HCT116 (cell line): ENCODE results near the gene UVRAG. TPM values are rescaled to one million over a fixed set of nuclear protein-coding genes. Genes with fewer than 3 reads are reported as not detected.

Experiments
- ATAC-seq: fragments of 200-7000 bp; cut with Tn5 transposase; 2 replicates; pipeline ENCODE4 v1.9.1; 2020; ENCODE audit warnings: mild to moderate bottlenecking, moderate library complexity
- BruUV-seq: library from RNA; stranded (reverse); fragments of 400-500 nt; replicated peaks from 2 replicates; lab custom pipeline; 2021; lab: Mats Ljungman, UMichigan
- CTCF ChIA-PET: fragments of 300-600 bp; sonication (Branson Sonifier 250); formaldehyde crosslinking; loops from one replicate; lab custom pipeline; 2021; ENCODE audit warnings: antibody characterized with exemption; lab: Charles Lee
- POLR2A ChIA-PET: fragments of 300-600, 350-600 bp; sonication (Branson Sonifier 250); formaldehyde crosslinking; loops from one replicate; lab custom pipeline; 2021; ENCODE audit warnings: antibody characterized with exemption; lab: Charles Lee
- RAD21 ChIA-PET, 2 experiments: fragments of 300-600 bp; sonication (Branson Sonifier 250); formaldehyde crosslinking; loops; one replicate each; lab custom pipeline; 2023; ENCODE audit warnings: low total read pairs in 2 of 2; ENCODE audit not compliant: uncharacterized antibody in 2 of 2, unreplicated experiment in 2 of 2, low non-redundant PET in 1 of 2; lab: Charles Lee
- DNase-seq: peaks from one replicate; pipeline ENCODE4 v3.0.0-alpha.2; 2010; ENCODE audit warnings: low read depth, low spot score
- H2AFZ ChIP-seq: fragments of 200-600 bp; shearing (Covaris generic), sonication (generic); 2 replicates; pipeline ENCODE4 v1.6.1; 2017; ENCODE audit warnings: low read depth, mixed run types, mixed read lengths, antibody characterized with exemption, low read length; ENCODE audit not compliant: poor library complexity, severe bottlenecking
- H3K27ac ChIP-seq: 2 replicates; pipeline ENCODE4 v1.5.1; 2012; ENCODE audit warnings: low read depth, low read length
- H3K27me3 ChIP-seq: fragments of 200-600 bp; sonication (generic); 2 replicates; pipeline ENCODE4 v1.6.1; 2016; ENCODE audit warnings: mixed run types, low read length, mixed read lengths; ENCODE audit not compliant: insufficient read depth
- H3K36me3 ChIP-seq, 2 experiments: fragments of 200-500 bp in 1 of 2; fragments of 200-600 bp in 1 of 2; sonication (Bioruptor generic) in 1 of 2; sonication (generic) in 1 of 2; 2 replicates each; pipeline versions ENCODE4 v1.5.1 to v1.6.1; 2014 to 2016; ENCODE audit warnings: low read length in 2 of 2, inconsistent platforms in 1 of 2, mixed read lengths in 1 of 2, mixed run types in 1 of 2; ENCODE audit not compliant: insufficient read depth in 2 of 2, control insufficient read depth in 1 of 2
- H3K4me1 ChIP-seq, 2 experiments: fragments of 200-600 bp in 1 of 2; sonication (generic) in 1 of 2; 2 replicates each; pipeline versions ENCODE4 v1.5.1 to v1.6.1; 2012 to 2017; ENCODE audit warnings: low read length in 2 of 2, inconsistent platforms in 1 of 2, mild to moderate bottlenecking in 1 of 2, mixed read lengths in 1 of 2, mixed run types in 1 of 2, moderate library complexity in 1 of 2; ENCODE audit not compliant: insufficient read depth in 2 of 2, control insufficient read depth in 1 of 2
- H3K4me2 ChIP-seq: fragments of 200-600 bp; sonication (generic); 2 replicates; pipeline ENCODE4 v1.6.1; 2017; ENCODE audit warnings: mixed run types, low read length, mixed read lengths
- H3K4me3 ChIP-seq, 2 experiments: fragments of 200-600 bp in 1 of 2; sonication (generic) in 1 of 2; replicated peaks in 1 of 2; 2 replicates each; pipeline ENCODE4 v1.5.1; 2011 to 2016; ENCODE audit warnings: low read length in 2 of 2, control low read depth in 1 of 2, low read depth in 1 of 2, mild to moderate bottlenecking in 1 of 2, mixed read lengths in 1 of 2, mixed run types in 1 of 2
- H3K79me2 ChIP-seq: fragments of 200-600 bp; sonication (generic); 2 replicates; pipeline ENCODE4 v1.6.1; 2017; ENCODE audit warnings: mild to moderate bottlenecking, mixed run types, low read length, moderate library complexity, mixed read lengths; ENCODE audit not compliant: insufficient read depth
- H3K9ac ChIP-seq: fragments of 200-600 bp; sonication (generic); 2 replicates; pipeline ENCODE4 v1.6.1; 2016; ENCODE audit warnings: low read length, mixed read lengths
- H3K9me2 ChIP-seq: fragments of 200-600 bp; sonication (generic), shearing (Covaris generic); 2 replicates; pipeline ENCODE4 v1.6.1; 2017; ENCODE audit warnings: mixed run types, mild to moderate bottlenecking, moderate library complexity; ENCODE audit not compliant: insufficient read depth
- H3K9me3 ChIP-seq, 2 experiments: fragments of 200-500 bp in 1 of 2; fragments of 200-600 bp in 1 of 2; sonication (Bioruptor generic) in 1 of 2; sonication (generic) in 1 of 2; 2 replicates each; pipeline ENCODE4 v1.6.1; 2014 to 2017; ENCODE audit warnings: low read length in 2 of 2, mixed read lengths in 2 of 2, inconsistent platforms in 1 of 2, low read depth in 1 of 2, mild to moderate bottlenecking in 1 of 2, mixed run types in 1 of 2, moderate library complexity in 1 of 2; ENCODE audit not compliant: control insufficient read depth in 1 of 2, insufficient read depth in 1 of 2
- H4K20me1 ChIP-seq: fragments of 200-600 bp; sonication (generic), shearing (Covaris generic); 2 replicates; pipeline ENCODE4 v1.6.1; 2017; ENCODE audit warnings: mixed run types, mild to moderate bottlenecking, moderate library complexity; ENCODE audit not compliant: insufficient read depth
- ATF3 ChIP-seq: IDR thresholded peaks from 2 replicates; pipeline ENCODE4 v1.6.1; 2012
- ELF1 ChIP-seq: IDR thresholded peaks from 2 replicates; pipeline ENCODE4 v1.6.1; 2012; ENCODE audit warnings: low read depth, borderline replicate concordance
- EZH2 ChIP-seq: fragments of 200-600 bp; sonication (generic); IDR thresholded peaks from 2 replicates; pipeline ENCODE4 v1.6.1; 2017; ENCODE audit warnings: antibody characterized with exemption, mixed run types
- EZH2phosphoT487 ChIP-seq: fragments of 200-600 bp; IDR thresholded peaks from 2 replicates; pipeline ENCODE4 v1.6.1; 2018; ENCODE audit warnings: antibody characterized with exemption, borderline replicate concordance
- FOSL1 ChIP-seq: IDR thresholded peaks from 2 replicates; pipeline ENCODE4 v1.6.1; 2012; ENCODE audit warnings: low read depth
- POLR2AphosphoS5 ChIP-seq: IDR thresholded peaks from 2 replicates; pipeline ENCODE4 v1.6.1; 2011; ENCODE audit warnings: mild to moderate bottlenecking, low read depth, low read length, moderate library complexity
- RAD21 ChIP-seq: IDR thresholded peaks from 2 replicates; pipeline ENCODE4 v1.6.1; 2012; ENCODE audit warnings: low read depth, mild to moderate bottlenecking
- SRF ChIP-seq: IDR thresholded peaks from 2 replicates; pipeline ENCODE4 v1.6.1; 2012; ENCODE audit warnings: low read depth
- YY1 ChIP-seq: IDR thresholded peaks from 2 replicates; pipeline ENCODE4 v1.6.1; 2011; ENCODE audit warnings: low read length, low read depth, moderate library complexity, mild to moderate bottlenecking; ENCODE audit not compliant: insufficient replicate concordance; ENCODE audit errors: extremely low read depth
- ZBTB33 ChIP-seq: IDR thresholded peaks from 2 replicates; pipeline ENCODE4 v1.6.1; 2011; ENCODE audit warnings: mild to moderate bottlenecking, low read length, moderate library complexity; ENCODE audit not compliant: insufficient replicate concordance; ENCODE audit errors: extremely low read depth
- ZNF274 ChIP-seq: fragments of 200-500 bp; sonication (Bioruptor generic); IDR thresholded peaks from 2 replicates; pipeline ENCODE4 v1.6.1; 2014; ENCODE audit warnings: mild to moderate bottlenecking, low read depth, low read length, inconsistent platforms
- intact Hi-C: fragments of 100-400 bp; cut with micrococcal nuclease; formaldehyde crosslinking; loops from 2 replicates; pipeline ENCODE4 v1.10.0; 2022
- total RNA-seq: library from RNA; stranded (reverse); gene quantifications from one replicate; pipeline ENCODE4 v1.2.1, GENCODE V29; 2021; ENCODE audit not compliant: unreplicated experiment
- TF ChIP-seq, protein P1 (sequence below): IDR thresholded peaks from 2 replicates; pipeline ENCODE4 v1.6.1; 2012; ENCODE audit warnings: low read depth

The UVRAG gene
- total RNA-seq, 1 experiment from 2014 or later, result 12.3 TPM

GRCh38 chr11:75954039-75954438 is 139.0 kb downstream of the UVRAG start:
- ChIA-PET RAD21 (no interaction called here), POLR2A (no interaction called here)
- intact Hi-C loops, result no loop called here
- no peaks in the 10 kb centered on the region for H3K79me2 ChIP-seq
- H3K4me1 ChIP-seq, result no peaks in the 10 kb centered on the region
- no peak overlapping the region for H2AFZ ChIP-seq
- H3K36me3 ChIP-seq, result no peaks in the 10 kb centered on the region
- no peak for DNase-seq
- no TSS peak for BruUV-seq
- no peak overlapping the region for H3K4me2 ChIP-seq
- no peak for TF ChIP-seq RAD21
- no peak for TF ChIP-seq ZBTB33
- TF ChIP-seq, all 23 proteins: peak for 0
- Histone ChIP-seq H3K27me3 (no peaks in the 10 kb centered on the region), H3K9me3 (no peaks in the 10 kb centered on the region), H3K9ac (no peak overlapping the region), H3K9me2 (no peaks in the 10 kb centered on the region), H3K4me3 (no peak overlapping the region), H4K20me1 (no peaks in the 10 kb centered on the region), H3K27ac (no peak overlapping the region)
- ATAC-seq, result no peak
- CTCF ChIA-PET, result no interaction called here

GRCh38 chr11:75955443-75955842 is 140.4 kb downstream of the UVRAG start:
- CTCF ChIA-PET, result no interaction called here
- H3K27ac ChIP-seq, result no peak overlapping the region
- intact Hi-C loops, result no loop called here
- no TSS peak for BruUV-seq
- no peak overlapping the region for H3K4me2 ChIP-seq
- no peaks in the 10 kb centered on the region for H3K36me3 ChIP-seq
- H3K9me2 ChIP-seq, result no peaks in the 10 kb centered on the region
- RAD21 ChIA-PET, result no interaction called here
- DNase-seq (no peak), ATAC-seq (no peak)
- no peaks in the 10 kb centered on the region for H3K4me1 ChIP-seq
- H3K9me3 ChIP-seq, result no peaks in the 10 kb centered on the region
- no peak overlapping the region for H3K9ac ChIP-seq
- no peak overlapping the region for H2AFZ ChIP-seq
- no peaks in the 10 kb centered on the region for H3K27me3 ChIP-seq
- H3K79me2 ChIP-seq, result no peaks in the 10 kb centered on the region
- POLR2A ChIA-PET, result no interaction called here
- H4K20me1 ChIP-seq, result no peaks in the 10 kb centered on the region
- H3K4me3 ChIP-seq, result no peak overlapping the region
- TF ChIP-seq SRF (no peak), ATF3 (no peak), FOSL1 (no peak), ZBTB33 (no peak), EZH2 (no peak), ELF1 (no peak), YY1 (no peak), ZNF274 (no peak), EZH2phosphoT487 (no peak), POLR2AphosphoS5 (no peak), RAD21 (no peak)
- TF ChIP-seq, protein P1, sequence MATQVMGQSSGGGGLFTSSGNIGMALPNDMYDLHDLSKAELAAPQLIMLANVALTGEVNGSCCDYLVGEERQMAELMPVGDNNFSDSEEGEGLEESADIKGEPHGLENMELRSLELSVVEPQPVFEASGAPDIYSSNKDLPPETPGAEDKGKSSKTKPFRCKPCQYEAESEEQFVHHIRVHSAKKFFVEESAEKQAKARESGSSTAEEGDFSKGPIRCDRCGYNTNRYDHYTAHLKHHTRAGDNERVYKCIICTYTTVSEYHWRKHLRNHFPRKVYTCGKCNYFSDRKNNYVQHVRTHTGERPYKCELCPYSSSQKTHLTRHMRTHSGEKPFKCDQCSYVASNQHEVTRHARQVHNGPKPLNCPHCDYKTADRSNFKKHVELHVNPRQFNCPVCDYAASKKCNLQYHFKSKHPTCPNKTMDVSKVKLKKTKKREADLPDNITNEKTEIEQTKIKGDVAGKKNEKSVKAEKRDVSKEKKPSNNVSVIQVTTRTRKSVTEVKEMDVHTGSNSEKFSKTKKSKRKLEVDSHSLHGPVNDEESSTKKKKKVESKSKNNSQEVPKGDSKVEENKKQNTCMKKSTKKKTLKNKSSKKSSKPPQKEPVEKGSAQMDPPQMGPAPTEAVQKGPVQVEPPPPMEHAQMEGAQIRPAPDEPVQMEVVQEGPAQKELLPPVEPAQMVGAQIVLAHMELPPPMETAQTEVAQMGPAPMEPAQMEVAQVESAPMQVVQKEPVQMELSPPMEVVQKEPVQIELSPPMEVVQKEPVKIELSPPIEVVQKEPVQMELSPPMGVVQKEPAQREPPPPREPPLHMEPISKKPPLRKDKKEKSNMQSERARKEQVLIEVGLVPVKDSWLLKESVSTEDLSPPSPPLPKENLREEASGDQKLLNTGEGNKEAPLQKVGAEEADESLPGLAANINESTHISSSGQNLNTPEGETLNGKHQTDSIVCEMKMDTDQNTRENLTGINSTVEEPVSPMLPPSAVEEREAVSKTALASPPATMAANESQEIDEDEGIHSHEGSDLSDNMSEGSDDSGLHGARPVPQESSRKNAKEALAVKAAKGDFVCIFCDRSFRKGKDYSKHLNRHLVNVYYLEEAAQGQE, result no peak
